ENCODE results near the gene DLG2. TPM values are rescaled to one million over a fixed set of nuclear protein-coding genes. Genes with fewer than 3 reads are reported as not detected.

DLG2 gene
- total RNA-seq, 2 experiments from 2014 or later: 1.2 to 1.4 TPM

GRCh38 chr11:84958295-84958694, 668.8 kb downstream of the DLG2 start:
- CTCF ChIA-PET: no interaction called here

GRCh38 chr11:84950569-84951270, 676.4 kb downstream of the DLG2 start:
- POLR2A ChIA-PET: no interaction called here
- CTCF ChIA-PET: no interaction called here

More at GRCh38 chr11:84958295-84958694, 668.8 kb downstream of the DLG2 start:
- POLR2A ChIA-PET: no interaction called here

GRCh38 chr11:84947970-84948580, 679.1 kb downstream of the DLG2 start:
- ChIA-PET CTCF (no interaction called here), POLR2A (no interaction called here)

- POLR2A ChIA-PET: no interaction called here
These were observed 680.1 kb downstream of the DLG2 start for GRCh38 chr11:84947070-84947469.

GRCh38 chr11:84930863-84931262, 696.3 kb downstream of the DLG2 start:
- ChIA-PET POLR2A (no interaction called here), CTCF (no interaction called here)

More at GRCh38 chr11:84947070-84947469, 680.1 kb downstream of the DLG2 start:
- CTCF ChIA-PET: no interaction called here

GRCh38 chr11:84929738-84930137, 697.4 kb downstream of the DLG2 start:
- POLR2A ChIA-PET: no interaction called here

GRCh38 chr11:84924154-84924692, 702.9 kb downstream of the DLG2 start:
- ChIA-PET CTCF (no interaction called here), POLR2A (no interaction called here)

More at GRCh38 chr11:84929738-84930137, 697.4 kb downstream of the DLG2 start:
- CTCF ChIA-PET: no interaction called here

GRCh38 chr11:84923489-84923888, 703.7 kb downstream of the DLG2 start:
- POLR2A ChIA-PET: no interaction called here

GRCh38 chr11:84922836-84923235, 704.3 kb downstream of the DLG2 start:
- ChIA-PET POLR2A (no interaction called here), CTCF (no interaction called here)

More at GRCh38 chr11:84923489-84923888, 703.7 kb downstream of the DLG2 start:
- CTCF ChIA-PET: no interaction called here

GRCh38 chr11:84922212-84922805, 704.8 kb downstream of the DLG2 start:
- CTCF ChIA-PET: no interaction called here
- POLR2A ChIA-PET: interaction anchor here (0.7 kb wide), 1 partner anchor 133 kb away, joined by 3 read pairs; no protein-coding TSS in a partner anchor

GRCh38 chr11:84914511-84914910, 712.6 kb downstream of the DLG2 start:
- ChIA-PET POLR2A (no interaction called here), CTCF (no interaction called here)

- CTCF ChIA-PET: no interaction called here
- POLR2A ChIA-PET: no interaction called here
These were observed 717.4 kb downstream of the DLG2 start for GRCh38 chr11:84909740-84910139.

GRCh38 chr11:84906995-84907394, 720.1 kb downstream of the DLG2 start:
- ChIA-PET CTCF (no interaction called here), POLR2A (no interaction called here)

- ChIA-PET CTCF (no interaction called here), POLR2A (no interaction called here)
These were observed 721.7 kb downstream of the DLG2 start for GRCh38 chr11:84905411-84905810.

- ChIA-PET POLR2A (no interaction called here), CTCF (no interaction called here)
These were observed 724.7 kb downstream of the DLG2 start for GRCh38 chr11:84902445-84902844.

- ChIA-PET POLR2A (no interaction called here), CTCF (no interaction called here)
These were observed 725.2 kb downstream of the DLG2 start for GRCh38 chr11:84901991-84902390.

- POLR2A ChIA-PET: no interaction called here
- CTCF ChIA-PET: no interaction called here
These were observed 727.4 kb downstream of the DLG2 start for GRCh38 chr11:84899740-84900139.

GRCh38 chr11:84899134-84899533, 728.0 kb downstream of the DLG2 start:
- ChIA-PET POLR2A (no interaction called here), CTCF (no interaction called here)

- POLR2A ChIA-PET: no interaction called here
- CTCF ChIA-PET: no interaction called here
These were observed 732.5 kb downstream of the DLG2 start for GRCh38 chr11:84894666-84895065.

GRCh38 chr11:84890676-84891075, 736.5 kb downstream of the DLG2 start:
- ChIA-PET POLR2A (no interaction called here), CTCF (no interaction called here)

GRCh38 chr11:84889556-84889955, 737.6 kb downstream of the DLG2 start:
- CTCF ChIA-PET: no interaction called here
- POLR2A ChIA-PET: no interaction called here

Data from activated CD8-positive, alpha-beta memory T cell treated with anti-CD3 and anti-CD28 coated beads for 36 hours (primary cell).